Small intestine (tissue), 7 donors: Measurements from ENCODE around the gene NEURL3. TPM values are rescaled to one million over a fixed set of nuclear protein-coding genes. Genes with fewer than 3 reads are reported as not detected.

Experiments
- DNase-seq, 2 donors: peaks; one replicate each; pipeline versions ENCODE4 v3.0.0 to v3.0.0-alpha.2; 2013
- FAIRE-seq: peaks from 2 replicates; lab custom pipeline; 2012; peaks lifted over from hg19 to GRCh38; lab: Jason Lieb, UNC
- H3K27ac ChIP-seq, 3 donors: one replicate each; pipeline ENCODE4 v1.5.1; 2013; ENCODE audit warnings: low read length in 2 of 3, mild to moderate bottlenecking in 2 of 3, control low read depth in 1 of 3, inconsistent platforms in 1 of 3, low read depth in 1 of 3, moderate library complexity in 1 of 3
- H3K27me3 ChIP-seq, 3 donors: one replicate each; pipeline ENCODE4 v1.6.1; 2013; ENCODE audit warnings: low read length in 3 of 3, inconsistent platforms in 1 of 3; ENCODE audit not compliant: control insufficient read depth in 3 of 3, insufficient read depth in 3 of 3
- H3K36me3 ChIP-seq, 3 donors: one replicate each; pipeline ENCODE4 v1.6.1; 2013; ENCODE audit warnings: low read length in 3 of 3, inconsistent platforms in 1 of 3, low read depth in 1 of 3, mild to moderate bottlenecking in 1 of 3, moderate library complexity in 1 of 3; ENCODE audit not compliant: control insufficient read depth in 3 of 3, insufficient read depth in 2 of 3
- H3K4me1 ChIP-seq, 3 donors: one replicate each; pipeline ENCODE4 v1.6.1; 2013; ENCODE audit warnings: low read length in 2 of 3, inconsistent platforms in 1 of 3, low read depth in 1 of 3, mild to moderate bottlenecking in 1 of 3, moderate library complexity in 1 of 3; ENCODE audit not compliant: control insufficient read depth in 3 of 3, insufficient read depth in 2 of 3
- H3K4me3 ChIP-seq, 3 donors: one replicate each; pipeline ENCODE4 v1.5.1; 2013; ENCODE audit warnings: low read length in 3 of 3, control low read depth in 1 of 3, inconsistent platforms in 1 of 3, low read depth in 1 of 3, mild to moderate bottlenecking in 1 of 3, moderate library complexity in 1 of 3
- H3K9me3 ChIP-seq, 2 donors: one replicate each; pipeline ENCODE4 v1.6.1; 2013; ENCODE audit warnings: low read depth in 1 of 2, low read length in 1 of 2; ENCODE audit not compliant: control insufficient read depth in 2 of 2, insufficient read depth in 1 of 2
- WGBS, 3 donors: extraction: QIAGEN DNeasy Blood & Tissue Kit; methylation state at CpG; one replicate each; pipeline ENCODE4 v1.1.7; 2013; 5-methylcytosine and 5-hydroxymethylcytosine counted together
- polyA plus RNA-seq, 4 donors: library from polyadenylated mRNA; stranded (reverse) in 3 of 4; unstranded in 1 of 4; fragments of 200-250 nt in 3 of 4; fragments of 120-200 nt in 1 of 4; gene quantifications; one replicate each; pipeline versions ENCODE4 v1.2.1 to v1.2.3, GENCODE V29; 2013
- donor health status: healthy with polysubstance abuse.
- donor health status: control.
- donor health status: control.
- donor health status: Bipolar disorder and iron deficiency.
- donor health status: healthy.

The NEURL3 gene
- polyA plus RNA-seq, 4 donors: 0.61 to 6.2 (median 3.1) TPM

DNA sequence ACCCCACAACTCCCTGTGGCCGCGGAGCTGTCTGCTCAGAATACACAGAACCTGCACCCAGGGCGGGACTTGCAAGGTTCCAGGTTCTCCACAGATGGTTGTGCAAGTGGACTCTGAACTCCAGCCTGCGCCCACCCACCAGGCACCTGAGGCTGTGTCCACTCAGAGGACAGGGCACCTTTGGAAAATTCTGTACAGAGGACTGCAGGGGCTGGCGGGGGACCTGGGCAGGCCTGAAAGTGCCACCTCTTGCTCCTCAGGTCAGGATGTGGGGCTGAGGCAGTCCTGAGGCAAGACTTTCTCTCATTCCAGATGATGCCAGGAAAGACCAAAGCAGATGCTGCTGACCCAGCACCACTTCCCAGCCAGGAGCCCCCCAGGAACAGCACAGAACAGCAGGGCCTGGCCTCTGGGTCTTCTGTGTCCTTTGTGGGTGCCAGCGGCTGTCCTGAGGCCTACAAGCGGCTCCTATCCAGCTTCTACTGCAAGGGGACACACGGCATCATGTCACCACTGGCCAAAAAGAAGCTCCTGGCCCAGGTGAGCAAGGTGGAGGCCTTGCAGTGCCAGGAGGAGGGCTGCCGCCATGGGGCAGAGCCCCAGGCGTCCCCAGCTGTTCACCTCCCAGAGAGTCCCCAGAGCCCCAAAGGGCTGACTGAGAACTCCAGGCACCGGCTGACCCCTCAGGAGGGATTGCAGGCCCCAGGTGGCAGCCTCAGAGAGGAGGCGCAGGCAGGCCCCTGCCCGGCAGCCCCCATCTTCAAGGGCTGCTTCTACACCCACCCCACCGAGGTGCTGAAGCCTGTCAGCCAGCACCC is 45.8 kb upstream of the NEURL3 start:
- Histone ChIP-seq H3K27me3 (no peaks in the 10 kb centered on the region), H3K4me3 (no peak overlapping the region), H3K9me3 (no peaks in the 10 kb centered on the region), H3K36me3 (peaks cover 0 to 45% (median 3%) of the 10 kb centered on the region in 3 donors), H3K4me1 (peaks cover 0 to 25% (median 0%) of the 10 kb centered on the region in 3 donors), H3K27ac (peak overlapping the region in 1 of 3 donors; percentile 49)
- WGBS, 3 donors: 92 to 93% (median 93%) methylated on average over 13 to 14 of the region's 14 CpGs
- no peak for FAIRE-seq
- DNase-seq: peak in 1 of 2 donors; percentile 36

DNA sequence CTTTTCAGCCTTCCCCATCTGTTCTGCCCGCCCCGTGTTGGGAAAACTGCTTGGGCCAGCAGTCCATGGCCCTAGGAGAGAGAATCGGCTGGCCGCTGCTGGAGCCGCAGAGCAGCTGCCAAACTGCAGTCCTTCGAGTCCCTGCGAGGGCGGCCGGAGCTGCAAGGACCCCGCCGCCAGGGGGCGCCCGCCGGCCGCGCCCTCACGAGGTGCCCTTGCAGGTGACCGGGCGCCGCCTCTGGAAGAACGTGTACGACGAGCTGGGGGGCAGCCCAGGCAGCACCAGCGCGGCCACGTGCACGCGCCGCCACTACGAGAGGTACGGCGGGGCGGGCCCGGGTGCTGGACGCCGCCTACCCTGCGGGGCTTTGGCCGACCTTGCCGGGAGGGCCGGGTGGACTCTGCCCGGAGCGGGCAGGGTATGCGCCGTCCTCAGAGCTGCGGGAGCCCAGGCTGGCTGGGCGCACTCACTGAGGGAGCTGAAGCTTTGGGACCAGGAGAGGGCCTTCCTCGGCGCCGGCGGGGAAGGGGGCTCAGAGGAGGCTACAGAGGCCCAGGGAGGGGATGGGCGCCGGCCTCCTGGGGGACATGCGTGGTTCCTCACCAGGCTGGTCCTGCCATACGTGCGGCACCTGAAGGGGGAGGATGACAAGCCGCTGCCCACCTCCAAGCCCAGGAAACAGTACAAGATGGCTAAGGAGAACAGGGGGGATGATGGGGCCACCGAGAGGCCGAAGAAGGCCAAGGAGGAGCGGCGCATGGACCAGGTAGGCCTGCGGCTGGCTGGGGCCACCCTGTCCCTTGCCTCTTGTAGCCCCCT is 45.0 kb upstream of the NEURL3 start:
- peak overlapping the region in 2 of 3 donors; percentile 17 to 49 for H3K27ac ChIP-seq
- peak overlapping the region in 1 of 3 donors; percentile 15 for H3K4me3 ChIP-seq
- H3K36me3 ChIP-seq: peaks cover 0 to 45% (median 3%) of the 10 kb centered on the region in 3 donors
- DNase-seq (peak; percentile 77 to 90), FAIRE-seq (no peak)
- 46 to 68% (median 54%) methylated on average over 55 to 61 of the region's 61 CpGs for WGBS, 3 donors
- no peaks in the 10 kb centered on the region for H3K9me3 ChIP-seq
- peaks cover 0 to 25% (median 0%) of the 10 kb centered on the region in 3 donors for H3K4me1 ChIP-seq
- H3K27me3 ChIP-seq: no peaks in the 10 kb centered on the region

DNA sequence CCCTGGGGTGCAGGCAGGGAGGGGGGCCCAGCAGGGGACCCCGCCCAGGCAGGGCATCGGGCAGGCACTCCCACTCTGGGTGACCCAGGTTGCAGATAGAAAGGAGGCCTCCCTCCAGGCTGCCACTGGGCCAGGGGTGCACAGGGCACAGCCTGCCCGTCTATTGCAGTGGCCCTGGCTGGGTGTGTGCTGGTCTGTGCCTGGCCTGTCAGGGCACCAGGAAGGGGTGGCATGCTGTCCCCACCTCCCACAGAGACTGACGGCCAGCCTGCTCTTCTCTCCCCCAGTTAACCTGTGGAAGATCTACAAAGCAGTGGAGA is 44.3 kb upstream of the NEURL3 start:
- FAIRE-seq: no peak
- Histone ChIP-seq H3K36me3 (peaks cover 0 to 45% (median 3%) of the 10 kb centered on the region in 3 donors), H3K4me1 (peaks cover 0 to 23% (median 0%) of the 10 kb centered on the region in 3 donors), H3K4me3 (no peak overlapping the region), H3K27me3 (no peaks in the 10 kb centered on the region), H3K9me3 (no peaks in the 10 kb centered on the region), H3K27ac (peak overlapping the region in 1 of 3 donors; percentile 3)
- 27 to 81% (median 70%) methylated on average over 3 to 4 of the region's 4 CpGs for WGBS, 3 donors
- no peak for DNase-seq

DNA sequence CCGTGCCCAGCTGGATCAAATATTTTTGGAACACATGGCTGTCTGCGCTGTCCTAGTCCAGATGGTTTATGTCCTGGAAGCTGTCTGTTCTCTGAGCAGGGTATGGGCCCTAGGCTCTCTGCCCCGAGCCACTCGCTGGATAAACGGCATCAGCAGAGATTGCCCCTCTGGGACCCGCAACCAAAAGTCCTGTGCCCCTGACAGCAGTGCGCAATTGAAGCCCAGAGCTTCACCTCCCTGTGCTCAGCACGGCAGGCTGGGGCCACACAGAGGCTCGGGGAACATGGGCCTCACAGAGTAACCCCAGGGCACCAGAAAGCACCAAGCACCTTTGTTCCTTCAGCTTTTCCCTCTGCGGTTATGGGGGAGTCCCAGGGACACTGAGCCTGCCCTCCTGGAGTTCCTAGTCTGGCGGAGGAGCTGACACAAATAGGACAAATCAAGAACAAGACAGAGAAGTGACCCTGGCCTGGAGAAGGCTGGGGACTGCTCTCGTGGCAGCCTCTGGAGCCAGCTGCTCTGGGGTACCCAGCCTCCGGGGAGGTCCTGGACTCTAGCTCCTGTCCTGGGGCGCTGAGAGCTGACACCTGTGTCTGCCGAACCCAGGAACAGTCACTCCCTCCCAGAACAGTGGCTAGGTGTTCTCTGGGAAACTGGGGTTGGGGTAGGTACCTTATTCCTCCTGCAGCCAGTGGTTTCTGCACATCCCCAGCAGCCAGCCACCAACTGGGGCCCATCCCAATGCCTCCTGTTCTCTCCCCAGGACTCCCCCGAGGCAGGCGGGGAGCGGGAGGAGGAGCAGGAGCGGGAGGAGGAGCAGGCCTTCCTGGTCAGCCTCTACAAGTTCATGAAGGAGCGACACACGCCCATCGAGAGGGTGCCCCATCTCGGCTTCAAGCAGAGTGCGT is 43.7 kb upstream of the NEURL3 start:
- Histone ChIP-seq H3K27ac (no peak overlapping the region), H3K36me3 (peaks cover 0 to 45% (median 3%) of the 10 kb centered on the region in 3 donors), H3K9me3 (no peaks in the 10 kb centered on the region), H3K4me3 (no peak overlapping the region), H3K4me1 (peaks cover 0 to 20% (median 0%) of the 10 kb centered on the region in 3 donors), H3K27me3 (no peaks in the 10 kb centered on the region)
- WGBS, 3 donors: 77 to 84% (median 81%) methylated on average over 22 to 24 of the region's 24 CpGs
- DNase-seq (no peak), FAIRE-seq (no peak)

DNA sequence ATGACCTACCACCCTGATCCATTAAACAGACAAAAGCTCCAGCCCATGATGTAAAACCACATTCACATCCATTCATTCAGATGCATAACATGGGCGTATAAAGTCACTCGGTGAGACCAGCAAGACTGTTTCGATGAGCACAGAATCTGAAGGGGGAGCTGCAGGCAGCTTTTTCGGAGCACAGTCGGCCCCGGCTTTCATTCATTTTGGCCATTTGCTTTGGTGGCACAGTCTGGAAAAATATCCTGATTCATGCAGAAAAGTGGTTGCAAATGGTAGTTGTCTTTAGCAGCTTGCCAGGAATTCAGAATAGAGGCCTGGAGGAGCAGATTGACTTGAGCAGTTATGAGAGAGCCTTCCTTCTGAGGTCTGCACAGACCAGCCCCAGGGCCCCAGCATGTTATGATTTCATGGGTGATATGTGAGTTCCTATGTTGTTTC is 42.6 kb upstream of the NEURL3 start:
- WGBS, 3 donors: 85 to 94% (median 94%) methylated on average over 6 of the region's 6 CpGs
- FAIRE-seq (no peak), DNase-seq (no peak)
- Histone ChIP-seq H3K4me1 (peaks cover 0 to 20% (median 0%) of the 10 kb centered on the region in 3 donors), H3K36me3 (peaks cover 0 to 42% (median 3%) of the 10 kb centered on the region in 3 donors), H3K9me3 (no peaks in the 10 kb centered on the region), H3K4me3 (no peak overlapping the region), H3K27ac (no peak overlapping the region), H3K27me3 (no peaks in the 10 kb centered on the region)

DNA sequence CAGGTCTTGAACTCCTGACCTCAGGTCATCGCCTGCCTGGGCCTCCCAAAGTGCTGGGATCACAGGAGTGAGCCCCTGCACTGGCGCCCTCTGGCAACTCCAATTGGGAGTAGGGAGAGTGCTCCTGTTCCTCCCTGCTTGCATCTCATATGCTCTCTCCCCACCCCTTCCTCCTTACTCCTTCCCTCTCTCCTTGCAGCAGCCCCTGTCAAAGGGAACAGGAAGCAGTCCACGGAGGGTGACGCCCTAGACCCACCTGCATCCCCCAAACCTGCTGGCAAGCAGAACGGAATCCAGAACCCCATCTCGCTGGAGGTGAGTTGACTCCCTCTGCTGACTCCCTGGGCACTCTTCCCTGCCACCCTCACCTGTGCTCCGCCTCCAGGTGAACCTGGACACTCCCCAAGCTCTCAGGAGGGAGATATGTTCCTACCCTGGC is 42.1 kb upstream of the NEURL3 start:
- 73 to 80% (median 79%) methylated on average over 7 of the region's 7 CpGs for WGBS, 3 donors
- H3K9me3 ChIP-seq: no peaks in the 10 kb centered on the region
- H3K4me3 ChIP-seq: no peak overlapping the region
- DNase-seq: peak in 1 of 2 donors; percentile 34
- H3K27ac ChIP-seq: no peak overlapping the region
- peaks cover 0 to 20% (median 0%) of the 10 kb centered on the region in 3 donors for H3K4me1 ChIP-seq
- no peaks in the 10 kb centered on the region for H3K27me3 ChIP-seq
- peaks cover 0 to 42% (median 3%) of the 10 kb centered on the region in 3 donors for H3K36me3 ChIP-seq
- no peak for FAIRE-seq

DNA sequence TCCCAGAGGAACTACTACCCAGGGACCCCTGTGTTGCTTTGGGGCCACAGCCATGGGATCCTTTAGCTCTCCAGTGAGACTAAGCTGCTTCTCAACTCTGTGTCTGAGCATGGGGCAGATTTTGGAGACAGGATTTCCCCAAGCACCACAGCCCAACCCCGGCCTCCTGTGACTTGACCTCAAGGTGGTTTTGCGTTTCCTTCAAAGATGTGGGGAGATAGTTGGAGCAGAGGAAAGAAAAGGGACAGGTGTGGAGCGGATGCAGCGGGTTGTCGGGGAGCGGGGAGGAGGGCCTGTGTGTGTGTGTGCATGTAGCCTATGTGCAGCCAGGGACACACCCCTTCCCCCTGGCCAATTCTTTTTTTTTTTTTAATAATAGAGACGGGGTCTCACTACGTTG is 41.6 kb upstream of the NEURL3 start:
- Histone ChIP-seq H3K4me3 (no peak overlapping the region), H3K36me3 (peaks cover 0 to 40% (median 3%) of the 10 kb centered on the region in 3 donors), H3K27me3 (no peaks in the 10 kb centered on the region), H3K9me3 (no peaks in the 10 kb centered on the region), H3K4me1 (peaks cover 0 to 20% (median 0%) of the 10 kb centered on the region in 3 donors), H3K27ac (no peak overlapping the region)
- DNase-seq (no peak), FAIRE-seq (no peak)
- WGBS, 3 donors: 72 to 86% (median 74%) methylated on average over 8 of the region's 8 CpGs
